ENCODE measurements around the gene LTBP3.

LTBP3 gene

GRCh38 chr11:65552388-65552951 lies 5.7 kb downstream of the LTBP3 start:
- POLR2A ChIA-PET, result interaction anchor here (0.9 to 2.1 kb wide), 3 partner anchors 9 to 20 kb away, joined by 3 to 5 read pairs (median 5); partner anchors contain the start of genes FAM89B and ZNRD2
- CTCF ChIA-PET, result interaction anchor here (0.5 to 3.7 kb wide), 5 partner anchors 8 to 258 kb away, joined by 3 to 19 read pairs (median 6); partner anchors contain the start of gene ZNRD2
- TF ChIP-seq SUZ12 (IDR thresholded peaks at IDR 0.05) (no peak), BHLHE40 (IDR thresholded peaks at IDR 0.05; ENCODE audit: borderline replicate concordance) (no peak), SP1 (IDR thresholded peaks at IDR 0.05) (no peak), FOXA1 (IDR thresholded peaks at IDR 0.05) (no peak), FOXM1 (IDR thresholded peaks at IDR 0.05; ENCODE audit: borderline replicate concordance) (no peak), FOXK2 (IDR thresholded peaks at IDR 0.05) (no peak), L3MBTL2 (conservative IDR thresholded peaks at IDR 0.05) (no peak), NFRKB (IDR thresholded peaks at IDR 0.05) (no peak), PKNOX1 (IDR thresholded peaks at IDR 0.05) (no peak)
- no peak for DNase-seq (ENCODE audit: extremely low spot score)

DNA sequence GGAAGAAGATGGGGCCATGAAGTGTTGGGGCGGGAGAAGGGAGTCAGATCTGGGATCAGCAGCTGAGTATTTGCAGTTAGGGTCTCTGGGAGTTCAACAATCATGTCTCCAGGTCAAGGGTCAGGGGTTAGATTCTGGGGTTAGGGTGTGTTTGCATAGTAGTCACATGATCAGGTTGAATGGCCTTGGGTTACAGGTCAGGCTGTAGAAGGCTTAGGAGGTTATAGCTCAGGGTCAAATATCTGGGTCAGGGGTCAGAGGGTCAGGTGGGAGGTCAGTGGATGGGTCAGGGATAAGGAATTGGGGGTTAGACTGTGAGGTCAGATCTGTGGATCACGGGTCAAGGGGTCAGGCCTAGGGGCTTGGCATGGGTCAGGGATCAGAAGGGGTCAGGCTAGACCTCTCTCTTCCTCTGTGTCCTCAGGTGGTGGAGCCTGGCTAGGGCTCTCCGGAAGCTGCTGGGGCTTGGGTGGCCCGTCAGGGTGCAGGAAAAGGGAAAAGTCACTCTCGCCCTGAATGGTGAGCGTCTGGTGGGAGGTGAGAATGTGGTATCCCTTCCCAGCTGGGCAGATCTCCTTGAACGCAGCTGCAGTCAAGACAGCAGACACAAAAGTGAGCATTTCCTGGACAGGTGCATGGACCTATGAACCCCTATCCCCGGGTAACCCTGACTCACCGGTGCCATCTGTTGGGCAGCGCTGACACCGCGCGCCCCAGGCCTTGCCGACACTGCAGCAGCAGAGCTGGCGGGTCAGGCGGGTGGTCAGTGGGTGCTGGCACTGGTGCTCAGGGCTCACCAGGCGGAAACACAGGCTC lies 6.4 kb downstream of the LTBP3 start:
- DNase-seq (ENCODE audit: extremely low spot score), result no peak
- POLR2A ChIA-PET, result interaction anchor here (0.9 to 2.1 kb wide), 3 partner anchors 10 to 21 kb away, joined by 3 to 5 read pairs (median 5); partner anchors contain the start of genes FAM89B and ZNRD2
- no peak for TF ChIP-seq TARDBP (IDR thresholded peaks at IDR 0.05)
- TF ChIP-seq BHLHE40 (IDR thresholded peaks at IDR 0.05; ENCODE audit: borderline replicate concordance), result no peak
- TF ChIP-seq SUZ12 (IDR thresholded peaks at IDR 0.05), result no peak
- TF ChIP-seq HDGF (IDR thresholded peaks at IDR 0.05; ENCODE audit: borderline replicate concordance), result no peak
- TF ChIP-seq FOXK2 (IDR thresholded peaks at IDR 0.05), result no peak
- TF ChIP-seq SP1 (IDR thresholded peaks at IDR 0.05), result no peak
- TF ChIP-seq ZNF384 (IDR thresholded peaks at IDR 0.05), result no peak
- no peak for TF ChIP-seq ELF4 (IDR thresholded peaks at IDR 0.05)
- no peak for TF ChIP-seq CTBP1 (IDR thresholded peaks at IDR 0.05; ENCODE audit: borderline replicate concordance)
- no peak for TF ChIP-seq LEF1 (IDR thresholded peaks at IDR 0.05; ENCODE audit: borderline replicate concordance)
- TF ChIP-seq PKNOX1 (IDR thresholded peaks at IDR 0.05), result no peak
- no peak for TF ChIP-seq ARNT (IDR thresholded peaks at IDR 0.05)
- no peak for TF ChIP-seq FOXM1 (IDR thresholded peaks at IDR 0.05; ENCODE audit: borderline replicate concordance)
- no peak for TF ChIP-seq FOXA1 (IDR thresholded peaks at IDR 0.05)
- TF ChIP-seq L3MBTL2 (conservative IDR thresholded peaks at IDR 0.05), result no peak
- no peak for TF ChIP-seq NFRKB (IDR thresholded peaks at IDR 0.05)
- CTCF ChIA-PET, result interaction anchor here (0.5 to 3.7 kb wide), 7 partner anchors 9 to 257 kb away, joined by 3 to 19 read pairs (median 5); partner anchors contain the start of genes SCYL1 and ZNRD2

DNA sequence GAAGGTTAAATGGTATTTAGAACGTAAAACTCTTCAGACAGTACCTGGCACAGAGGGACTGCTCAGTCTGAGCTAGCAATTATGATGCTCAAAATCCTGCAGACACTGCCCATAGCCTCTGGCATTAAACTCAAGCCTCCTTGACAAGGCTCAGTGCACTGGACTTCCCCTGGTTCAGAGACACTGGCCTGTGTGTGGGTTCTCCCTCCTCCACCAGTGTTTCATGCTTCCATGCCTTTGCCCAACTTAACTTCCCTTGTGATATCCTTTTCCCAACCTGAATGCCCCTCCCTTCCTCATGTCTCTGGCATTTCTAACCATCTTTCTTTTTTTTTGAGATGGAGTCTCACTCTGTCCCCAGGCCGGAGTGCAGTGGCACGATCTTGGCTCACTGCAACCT lies 9.1 kb downstream of the LTBP3 start:
- CTCF ChIA-PET, result no interaction called here
- no peak for DNase-seq (ENCODE audit: extremely low spot score)
- TF ChIP-seq NFRKB (IDR thresholded peaks at IDR 0.05) (no peak), FOXK2 (IDR thresholded peaks at IDR 0.05) (no peak), PKNOX1 (IDR thresholded peaks at IDR 0.05) (no peak), ARNT (IDR thresholded peaks at IDR 0.05) (no peak), L3MBTL2 (conservative IDR thresholded peaks at IDR 0.05) (no peak), CTBP1 (IDR thresholded peaks at IDR 0.05; ENCODE audit: borderline replicate concordance) (no peak), LEF1 (IDR thresholded peaks at IDR 0.05; ENCODE audit: borderline replicate concordance) (no peak), ZNF384 (IDR thresholded peaks at IDR 0.05) (no peak), SP1 (IDR thresholded peaks at IDR 0.05) (no peak), TARDBP (IDR thresholded peaks at IDR 0.05) (no peak), FOXM1 (IDR thresholded peaks at IDR 0.05; ENCODE audit: borderline replicate concordance) (no peak)
- POLR2A ChIA-PET, result interaction anchor here (0.9 to 1.1 kb wide), 2 partner anchors 11 kb away, joined by 3 to 4 read pairs; no protein-coding TSS in a partner anchor

DNA sequence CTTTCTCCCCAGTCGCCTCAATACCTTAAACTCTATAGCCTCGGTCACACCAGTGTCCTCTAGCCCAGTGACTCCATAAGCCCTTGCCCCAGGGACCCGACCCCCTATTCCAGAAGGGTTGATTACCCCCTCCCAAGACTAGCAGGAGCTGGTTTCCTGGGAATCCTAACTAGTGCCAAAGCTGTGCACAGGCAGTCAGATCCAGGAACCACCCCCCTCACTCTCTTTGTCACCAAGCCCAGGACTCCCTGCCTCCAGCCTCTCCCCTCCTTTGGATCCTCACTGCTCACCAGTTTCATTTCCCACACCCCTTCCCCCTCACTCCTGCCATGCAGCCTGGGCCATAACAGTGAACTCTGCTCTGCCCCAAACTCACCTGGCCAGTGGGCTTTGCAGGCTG lies 9.8 kb downstream of the LTBP3 start:
- ChIA-PET CTCF (no interaction called here), POLR2A (interaction anchor here (1.1 kb wide), 1 partner anchor 12 kb away, joined by 4 read pairs; no protein-coding TSS in a partner anchor)
- TF ChIP-seq NFRKB (IDR thresholded peaks at IDR 0.05) (no peak), HDGF (IDR thresholded peaks at IDR 0.05; ENCODE audit: borderline replicate concordance) (no peak), FOXA1 (IDR thresholded peaks at IDR 0.05) (no peak), SP1 (IDR thresholded peaks at IDR 0.05) (no peak), BHLHE40 (IDR thresholded peaks at IDR 0.05; ENCODE audit: borderline replicate concordance) (no peak), ZNF384 (IDR thresholded peaks at IDR 0.05) (no peak), FOXM1 (IDR thresholded peaks at IDR 0.05; ENCODE audit: borderline replicate concordance) (no peak), CTBP1 (IDR thresholded peaks at IDR 0.05; ENCODE audit: borderline replicate concordance) (no peak), FOXK2 (IDR thresholded peaks at IDR 0.05) (no peak), L3MBTL2 (conservative IDR thresholded peaks at IDR 0.05) (no peak), TARDBP (IDR thresholded peaks at IDR 0.05) (no peak), PKNOX1 (IDR thresholded peaks at IDR 0.05) (no peak), ELF4 (IDR thresholded peaks at IDR 0.05) (no peak), LEF1 (IDR thresholded peaks at IDR 0.05; ENCODE audit: borderline replicate concordance) (no peak), SUZ12 (IDR thresholded peaks at IDR 0.05) (no peak), ARNT (IDR thresholded peaks at IDR 0.05) (no peak)
- no peak for DNase-seq (ENCODE audit: extremely low spot score)

Measured in HEK293T (cell line).